Cardiac muscle cell (in vitro differentiated cells and primary cell): ENCODE data around the gene DNAJC6. TPM values are rescaled to one million over a fixed set of nuclear protein-coding genes. Genes with fewer than 3 reads are reported as not detected.

ENCODE experiments used
- DNase-seq, 2 donors: peaks; one replicate each; pipeline versions ENCODE4 v3.0.0 to v3.0.0-alpha.2; 2010 to 2017; ENCODE audit warnings: low read depth in 1 of 2, low spot score in 1 of 2
- H3K27ac ChIP-seq: fragments of 200-600 bp; sonication (generic); 2 replicates; pipeline ENCODE4 v1.5.1; 2016
- H3K27me3 ChIP-seq: fragments of 200-600 bp; sonication (generic); 2 replicates; pipeline ENCODE4 v1.6.0; 2016; ENCODE audit warnings: control low read depth
- H3K36me3 ChIP-seq: fragments of 200-600 bp; sonication (generic); 2 replicates; pipeline ENCODE4 v1.5.1; 2016; ENCODE audit warnings: control low read depth
- H3K4me1 ChIP-seq: fragments of 200-600 bp; sonication (generic); 2 replicates; pipeline ENCODE4 v1.8.1; 2017; ENCODE audit warnings: low read depth, mild to moderate bottlenecking, mixed run types
- H3K4me3 ChIP-seq: fragments of 200-600 bp; sonication (generic); 2 replicates; pipeline ENCODE4 v1.5.1; 2016; ENCODE audit warnings: mild to moderate bottlenecking
- H3K9me3 ChIP-seq: fragments of 200-600 bp; sonication (generic); 2 replicates; pipeline ENCODE4 v1.5.1; 2017; ENCODE audit warnings: low read depth, mild to moderate bottlenecking, control low read depth
- CTCF ChIP-seq: IDR thresholded peaks from 2 replicates; pipeline ENCODE4 v1.5.1; 2012; ENCODE audit warnings: low read depth, mild to moderate bottlenecking, low read length
- polyA plus RNA-seq: library from polyadenylated mRNA; unstranded; fragments of >200 nt; fragmentation: Nextera tagmentation; extraction: Ambion mirVana; gene quantifications from 2 replicates; pipeline ENCODE4 v1.2.1, GENCODE V29; 2016
- total RNA-seq: library from RNA; depleted of rRNA; stranded (reverse); fragments of >200 nt; gene quantifications from 2 replicates; pipeline ENCODE4 v1.2.3, GENCODE V29; 2016

Gene DNAJC6
- total and polyA plus RNA-seq, 2 experiments from 2014 or later, result 26.0 to 54.5 TPM

- no peak for TF ChIP-seq CTCF
- peak in 1 of 2 donors; percentile 34 for DNase-seq
- H3K27me3 ChIP-seq, result no peaks in the 10 kb centered on the region
Observed at GRCh38 chr1:65341381-65341780, 32.0 kb downstream of the DNAJC6 start.

GRCh38 chr1:65343286-65343685 lies 33.9 kb downstream of the DNAJC6 start:
- Histone ChIP-seq H3K4me3 (no peak overlapping the region), H3K9me3 (no peaks in the 10 kb centered on the region), H3K4me1 (peaks cover 25% of the 10 kb centered on the region), H3K36me3 (no peaks in the 10 kb centered on the region), H3K27me3 (no peaks in the 10 kb centered on the region), H3K27ac (no peak overlapping the region)
- DNase-seq, result peak in 1 of 2 donors; percentile 40
- no peak for TF ChIP-seq CTCF

More at GRCh38 chr1:65341381-65341780, 32.0 kb downstream of the DNAJC6 start:
- Histone ChIP-seq H3K27ac (no peak overlapping the region), H3K4me1 (peaks cover 25% of the 10 kb centered on the region), H3K36me3 (no peaks in the 10 kb centered on the region), H3K9me3 (no peaks in the 10 kb centered on the region), H3K4me3 (no peak overlapping the region)

GRCh38 chr1:65344171-65344814 lies 35.0 kb downstream of the DNAJC6 start:
- Histone ChIP-seq H3K4me3 (no peak overlapping the region), H3K36me3 (no peaks in the 10 kb centered on the region), H3K27me3 (no peaks in the 10 kb centered on the region), H3K27ac (no peak overlapping the region), H3K4me1 (peaks cover 25% of the 10 kb centered on the region), H3K9me3 (no peaks in the 10 kb centered on the region)
- DNase-seq, result no peak
- no peak for TF ChIP-seq CTCF

GRCh38 chr1:65346190-65346589 lies 36.8 kb downstream of the DNAJC6 start:
- Histone ChIP-seq H3K36me3 (no peaks in the 10 kb centered on the region), H3K27me3 (no peaks in the 10 kb centered on the region), H3K27ac (no peak overlapping the region), H3K4me1 (peaks cover 7% of the 10 kb centered on the region), H3K9me3 (no peaks in the 10 kb centered on the region), H3K4me3 (no peak overlapping the region)
- DNase-seq, result no peak
- no peak for TF ChIP-seq CTCF

GRCh38 chr1:65355031-65355712 lies 45.8 kb downstream of the DNAJC6 start:
- H3K9me3 ChIP-seq, result no peaks in the 10 kb centered on the region
- H3K4me3 ChIP-seq, result no peak overlapping the region
- peaks cover 21% of the 10 kb centered on the region for H3K4me1 ChIP-seq
- no peak for DNase-seq
- H3K27ac ChIP-seq, result peak overlapping the region; percentile 35
- H3K36me3 ChIP-seq, result no peaks in the 10 kb centered on the region
- no peak for TF ChIP-seq CTCF
- H3K27me3 ChIP-seq, result no peaks in the 10 kb centered on the region
